SK-N-SH (cell line): ENCODE data around the gene ABCC4. TPM values are rescaled to one million over a fixed set of nuclear protein-coding genes. Genes with fewer than 3 reads are reported as not detected.

Experiments used
- CTCF ChIA-PET: fragments of 300-600, 350-600 bp; formaldehyde crosslinking; extraction: SDS; loops from one replicate; lab custom pipeline; 2021; lab: Yijun Ruan, JAX
- POLR2A ChIA-PET: fragments of 350-600 bp; sonication (Branson Sonifier 250); formaldehyde crosslinking; extraction: SDS; loops from one replicate; lab custom pipeline; 2020; ENCODE audit warnings: antibody characterized with exemption, inconsistent platforms; lab: Yijun Ruan, JAX
- DNase-seq: peaks from one replicate; pipeline ENCODE4 v3.0.0; 2012
- H2AFZ ChIP-seq: fragments of 200-600 bp; sonication (generic); 2 replicates; pipeline ENCODE4 v1.8.1; 2016; ENCODE audit warnings: antibody characterized with exemption, mild to moderate bottlenecking, low read depth
- H3F3A ChIP-seq: fragments of 200-600 bp; sonication (generic); replicated peaks from 2 replicates; pipeline ENCODE3; 2016; ENCODE audit warnings: antibody characterized with exemption, mild to moderate bottlenecking; ENCODE audit not compliant: insufficient read depth
- H3K27ac ChIP-seq, 2 experiments: fragments of 200-500 bp in 1 of 2; fragments of 200-600 bp in 1 of 2; sonication (Bioruptor generic) in 1 of 2; sonication (generic), shearing (Covaris generic) in 1 of 2; 2 replicates each; pipeline versions ENCODE4 v1.5.1 to v1.6.1; 2014 to 2016; ENCODE audit warnings: low read depth in 2 of 2, inconsistent platforms in 1 of 2, low read length in 1 of 2, mild to moderate bottlenecking in 1 of 2, mixed read lengths in 1 of 2
- H3K27me3 ChIP-seq: fragments of 200-600 bp; sonication (generic), shearing (Covaris generic); 2 replicates; pipeline ENCODE4 v1.6.1; 2016; ENCODE audit warnings: mixed run types; ENCODE audit not compliant: insufficient read depth
- H3K36me3 ChIP-seq, 2 experiments: fragments of 200-500 bp in 1 of 2; fragments of 200-600 bp in 1 of 2; sonication (Bioruptor generic) in 1 of 2; sonication (generic) in 1 of 2; replicated peaks in 1 of 2; 2 replicates each; pipeline versions ENCODE3 to v1.5.1; 2014 to 2016; ENCODE audit warnings: low read length in 1 of 2, mild to moderate bottlenecking in 1 of 2; ENCODE audit not compliant: insufficient read depth in 2 of 2, control insufficient read depth in 1 of 2
- H3K4me1 ChIP-seq, 2 experiments: fragments of 200-500 bp in 1 of 2; fragments of 200-600 bp in 1 of 2; sonication (Bioruptor generic) in 1 of 2; sonication (generic), shearing (Covaris generic) in 1 of 2; 2 replicates each; pipeline versions ENCODE4 v1.5.1 to v1.6.1; 2014 to 2016; ENCODE audit warnings: low read depth in 1 of 2, low read length in 1 of 2, mixed run types in 1 of 2; ENCODE audit not compliant: insufficient read depth in 2 of 2, control insufficient read depth in 1 of 2
- H3K4me2 ChIP-seq: fragments of 200-600 bp; sonication (generic), shearing (Covaris generic); 2 replicates; pipeline ENCODE4 v1.6.1; 2017; ENCODE audit warnings: mixed run types
- H3K4me3 ChIP-seq, 2 experiments: fragments of 200-500 bp in 1 of 2; fragments of 200-600 bp in 1 of 2; sonication (Bioruptor generic) in 1 of 2; sonication (generic), shearing (Covaris generic) in 1 of 2; 2 replicates each; pipeline versions ENCODE4 v1.5.1 to v1.8.1; 2014 to 2016; ENCODE audit warnings: low read depth in 2 of 2, inconsistent platforms in 1 of 2, low read length in 1 of 2, mild to moderate bottlenecking in 1 of 2, mixed read lengths in 1 of 2, moderate library complexity in 1 of 2
- H3K79me2 ChIP-seq: fragments of 200-600 bp; sonication (generic); 2 replicates; pipeline ENCODE4 v1.8.1; 2017; ENCODE audit warnings: mild to moderate bottlenecking; ENCODE audit not compliant: insufficient read depth
- H3K9ac ChIP-seq: fragments of 200-600 bp; sonication (generic); 2 replicates; pipeline ENCODE4 v1.6.1; 2017; ENCODE audit warnings: mixed run types
- H3K9me2 ChIP-seq: fragments of 200-600 bp; sonication (generic); 2 replicates; pipeline ENCODE4 v1.6.1; 2017; ENCODE audit warnings: mixed run types
- H3K9me3 ChIP-seq: fragments of 200-600 bp; sonication (generic); 2 replicates; pipeline ENCODE4 v1.6.1; 2017; ENCODE audit warnings: mixed run types, mild to moderate bottlenecking, moderate library complexity
- H4K20me1 ChIP-seq: fragments of 200-600 bp; sonication (generic); 2 replicates; pipeline ENCODE4 v1.6.1; 2017; ENCODE audit warnings: mild to moderate bottlenecking, mixed run types; ENCODE audit not compliant: insufficient read depth
- CHD2 ChIP-seq: fragments of 150-350 bp; IDR thresholded peaks from 2 replicates; pipeline ENCODE4 v1.6.1; 2018; ENCODE audit warnings: low read length; ENCODE audit not compliant: partially characterized antibody
- EZH2phosphoT487 ChIP-seq: fragments of 200-600 bp; sonication (generic); IDR thresholded peaks from 2 replicates; pipeline ENCODE4 v1.6.1; 2017; ENCODE audit warnings: low read depth, mixed run types, mild to moderate bottlenecking, antibody characterized with exemption, moderate library complexity, borderline replicate concordance
- FOXM1 ChIP-seq: IDR thresholded peaks from 2 replicates; pipeline ENCODE4 v1.4.0; 2012; ENCODE audit warnings: low read depth, mild to moderate bottlenecking
- GATA2 ChIP-seq: sonication (generic); formaldehyde crosslinking; IDR thresholded peaks from 2 replicates; pipeline ENCODE4 v1.5.0; 2020; ENCODE audit warnings: mild to moderate bottlenecking, missing genetic modification reagents
- JUND ChIP-seq: IDR thresholded peaks from 2 replicates; pipeline ENCODE4 v1.4.0; 2012
- NFIC ChIP-seq: IDR thresholded peaks from 2 replicates; pipeline ENCODE4 v1.4.0; 2012; ENCODE audit warnings: borderline replicate concordance
- RAD21 ChIP-seq: IDR thresholded peaks from 2 replicates; pipeline ENCODE4 v1.6.1; 2012; ENCODE audit warnings: mild to moderate bottlenecking, low read length
- RCOR1 ChIP-seq: fragments of 150-350 bp; IDR thresholded peaks from 2 replicates; pipeline ENCODE4 v1.6.1; 2017; ENCODE audit warnings: antibody characterized with exemption, low read length
- SIN3A ChIP-seq: IDR thresholded peaks from 2 replicates; pipeline ENCODE4 v1.6.1; 2012; ENCODE audit warnings: low read depth, mild to moderate bottlenecking, low read length, moderate library complexity, borderline replicate concordance
- TAF1 ChIP-seq: IDR thresholded peaks from 2 replicates; pipeline ENCODE4 v1.6.1; 2012; ENCODE audit warnings: low read depth, mild to moderate bottlenecking, low read length, moderate library complexity, borderline replicate concordance
- TEAD4 ChIP-seq: IDR thresholded peaks from 2 replicates; pipeline ENCODE4 v1.4.0; 2012; ENCODE audit warnings: mild to moderate bottlenecking, borderline replicate concordance; ENCODE audit not compliant: insufficient read depth
- USF2 ChIP-seq: fragments of 150-350 bp; IDR thresholded peaks from 2 replicates; pipeline ENCODE4 v1.6.1; 2017; ENCODE audit warnings: antibody characterized with exemption, low read length, low read depth, borderline replicate concordance
- YY1 ChIP-seq: IDR thresholded peaks from 2 replicates; pipeline ENCODE4 v1.4.0; 2012; ENCODE audit warnings: low read depth, mild to moderate bottlenecking
- WGBS: methylation state at CpG from one replicate; pipeline ENCODE4 v1.1.6; 2017; ENCODE audit warnings: low lambda C conversion rate; 5-methylcytosine and 5-hydroxymethylcytosine counted together
- polyA plus RNA-seq, 3 experiments: library from polyadenylated mRNA; depleted of rRNA; stranded (reverse); fragments of >200 nt; gene quantifications; 2 replicates each; pipeline ENCODE4 v1.2.3, GENCODE V29; 2012
- TF ChIP-seq, protein P1 (sequence below): fragments of 150-350 bp; IDR thresholded peaks from 2 replicates; pipeline ENCODE4 v1.6.1; 2016; ENCODE audit warnings: mild to moderate bottlenecking, low read depth, low read length
- TF ChIP-seq, protein P2 (sequence below): IDR thresholded peaks from 2 replicates; pipeline ENCODE4 v1.4.0; 2012; ENCODE audit warnings: low read depth, borderline replicate concordance
- TF ChIP-seq, protein P3 (sequence below): IDR thresholded peaks from 2 replicates; pipeline ENCODE4; 2012

ABCC4 gene
- polyA plus RNA-seq, 1 of the 3 experiments (the other 2 are of a cell fraction) = 7.8 TPM

DNA sequence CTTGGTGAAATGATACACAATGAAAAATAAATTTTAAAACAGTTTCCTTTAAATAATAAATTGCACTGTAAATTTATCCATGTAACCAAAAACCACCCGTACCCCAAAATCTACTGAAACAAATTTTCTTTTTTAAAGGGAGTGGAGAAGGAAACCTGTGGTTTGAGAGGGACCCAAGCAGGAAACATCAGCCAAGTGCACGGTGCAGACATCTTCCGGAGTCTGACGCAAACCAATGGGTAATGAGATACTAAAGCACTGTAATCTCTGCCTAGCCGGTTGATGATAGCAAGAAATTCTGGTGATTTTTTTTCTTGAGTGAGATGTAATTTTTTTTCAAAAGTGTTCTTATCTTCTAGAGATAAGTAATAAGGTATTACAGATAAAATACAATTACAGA is 115.4 kb downstream of the ABCC4 start:
- POLR2A ChIA-PET = no interaction called here
- Histone ChIP-seq H3F3A (no peaks in the 10 kb centered on the region), H2AFZ (no peak overlapping the region), H3K27ac (no peak overlapping the region), H4K20me1 (no peaks in the 10 kb centered on the region), H3K79me2 (no peaks in the 10 kb centered on the region), H3K4me1 (no peaks in the 10 kb centered on the region; a peak in 1 of 4 replicates), H3K9ac (no peak overlapping the region), H3K4me2 (no peak overlapping the region), H3K9me2 (no peaks in the 10 kb centered on the region), H3K36me3 (peaks cover 3 to 13% of the 10 kb centered on the region in 2 experiments), H3K4me3 (no peak overlapping the region), H3K27me3 (no peaks in the 10 kb centered on the region), H3K9me3 (no peaks in the 10 kb centered on the region)
- CTCF ChIA-PET = no interaction called here
- TF ChIP-seq CHD2 (no peak), TAF1 (no peak), GATA2 (CRISPR knock-in tag) (no peak), JUND (no peak), SIN3A (no peak), RCOR1 (no peak), YY1 (no peak), FOXM1 (no peak), NFIC (no peak)
- TF ChIP-seq, protein P1, sequence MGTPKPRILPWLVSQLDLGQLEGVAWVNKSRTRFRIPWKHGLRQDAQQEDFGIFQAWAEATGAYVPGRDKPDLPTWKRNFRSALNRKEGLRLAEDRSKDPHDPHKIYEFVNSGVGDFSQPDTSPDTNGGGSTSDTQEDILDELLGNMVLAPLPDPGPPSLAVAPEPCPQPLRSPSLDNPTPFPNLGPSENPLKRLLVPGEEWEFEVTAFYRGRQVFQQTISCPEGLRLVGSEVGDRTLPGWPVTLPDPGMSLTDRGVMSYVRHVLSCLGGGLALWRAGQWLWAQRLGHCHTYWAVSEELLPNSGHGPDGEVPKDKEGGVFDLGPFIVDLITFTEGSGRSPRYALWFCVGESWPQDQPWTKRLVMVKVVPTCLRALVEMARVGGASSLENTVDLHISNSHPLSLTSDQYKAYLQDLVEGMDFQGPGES = no peak
- TF ChIP-seq, protein P2, sequence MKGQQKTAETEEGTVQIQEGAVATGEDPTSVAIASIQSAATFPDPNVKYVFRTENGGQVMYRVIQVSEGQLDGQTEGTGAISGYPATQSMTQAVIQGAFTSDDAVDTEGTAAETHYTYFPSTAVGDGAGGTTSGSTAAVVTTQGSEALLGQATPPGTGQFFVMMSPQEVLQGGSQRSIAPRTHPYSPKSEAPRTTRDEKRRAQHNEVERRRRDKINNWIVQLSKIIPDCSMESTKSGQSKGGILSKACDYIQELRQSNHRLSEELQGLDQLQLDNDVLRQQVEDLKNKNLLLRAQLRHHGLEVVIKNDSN = no peak
- TF ChIP-seq, protein P3, sequence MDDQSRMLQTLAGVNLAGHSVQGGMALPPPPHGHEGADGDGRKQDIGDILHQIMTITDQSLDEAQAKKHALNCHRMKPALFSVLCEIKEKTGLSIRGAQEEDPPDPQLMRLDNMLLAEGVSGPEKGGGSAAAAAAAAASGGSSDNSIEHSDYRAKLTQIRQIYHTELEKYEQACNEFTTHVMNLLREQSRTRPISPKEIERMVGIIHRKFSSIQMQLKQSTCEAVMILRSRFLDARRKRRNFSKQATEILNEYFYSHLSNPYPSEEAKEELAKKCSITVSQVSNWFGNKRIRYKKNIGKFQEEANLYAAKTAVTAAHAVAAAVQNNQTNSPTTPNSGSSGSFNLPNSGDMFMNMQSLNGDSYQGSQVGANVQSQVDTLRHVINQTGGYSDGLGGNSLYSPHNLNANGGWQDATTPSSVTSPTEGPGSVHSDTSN = no peak
- DNase-seq = no peak
- 95% methylated on average over 5 of the region's 5 CpGs for WGBS

GRCh38 chr13:95185311-95185710 is 115.9 kb downstream of the ABCC4 start:
- Histone ChIP-seq H3K9ac (no peak overlapping the region), H4K20me1 (no peaks in the 10 kb centered on the region), H2AFZ (no peak overlapping the region), H3K36me3 (peaks cover 3 to 13% of the 10 kb centered on the region in 2 experiments), H3K4me2 (no peak overlapping the region), H3K79me2 (no peaks in the 10 kb centered on the region), H3K4me3 (no peak overlapping the region), H3K27me3 (no peaks in the 10 kb centered on the region), H3K9me2 (no peaks in the 10 kb centered on the region), H3F3A (no peaks in the 10 kb centered on the region), H3K4me1 (no peaks in the 10 kb centered on the region; a peak in 1 of 4 replicates), H3K9me3 (no peaks in the 10 kb centered on the region), H3K27ac (no peak overlapping the region)
- CTCF ChIA-PET = interaction anchor here (0.8 to 4.6 kb wide), 3 partner anchors 8 to 219 kb away, joined by 3 to 23 read pairs (median 5); no protein-coding TSS in a partner anchor
- 93% methylated on average over 3 of the region's 3 CpGs for WGBS
- no peak for TF ChIP-seq TEAD4
- no peak for TF ChIP-seq USF2
- TF ChIP-seq YY1 = no peak
- no peak for TF ChIP-seq NFIC
- no peak for TF ChIP-seq RAD21
- TF ChIP-seq, protein P3 = no peak
- no peak for TF ChIP-seq GATA2 (CRISPR knock-in tag)
- TF ChIP-seq EZH2phosphoT487 = no peak
- TF ChIP-seq RCOR1 = no peak
- no peak for DNase-seq
- POLR2A ChIA-PET = no interaction called here
